Measurements from ENCODE around the gene TLE1. TPM values are rescaled to one million over a fixed set of nuclear protein-coding genes. Genes with fewer than 3 reads are reported as not detected.

The TLE1 gene
- total RNA-seq, 1 experiment from 2014 or later: 46.2 TPM

DNA sequence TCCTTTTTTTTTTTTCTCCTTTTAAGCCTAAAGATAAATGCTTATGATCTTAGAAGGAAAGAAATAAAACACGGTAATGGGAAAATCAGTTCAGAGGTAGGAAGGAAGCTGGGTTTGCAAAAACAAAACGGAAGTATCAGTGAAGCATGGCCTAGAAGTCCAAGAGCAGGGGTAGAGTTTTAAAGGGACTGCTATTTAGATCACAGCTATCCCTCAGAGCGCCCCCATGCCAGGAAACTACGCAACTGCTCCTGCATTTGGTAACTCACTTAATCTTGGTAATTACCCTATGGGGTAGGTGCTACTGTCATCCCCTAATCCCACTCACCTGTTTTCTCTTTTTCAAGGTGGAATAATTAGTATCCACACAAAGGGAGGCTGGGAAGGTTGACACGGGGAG is 16.0 kb downstream of the TLE1 start:
- BruUV-seq (replicated peaks): no TSS peak
- intact Hi-C loops (cut with micrococcal nuclease; ENCODE audit: unreplicated experiment): no loop called here
- H3K4me3 Mint-ChIP-seq (ENCODE audit: low read depth, unreplicated experiment): no peak overlapping the region
- CTCF ChIA-PET: no interaction called here
- peaks cover 7% of the 10 kb centered on the region for H3K4me1 Mint-ChIP-seq (ENCODE audit: low read depth, unreplicated experiment)
- TF ChIP-seq CTCF (IDR thresholded peaks at IDR 0.05; ENCODE audit: unreplicated experiment): no peak
- H3K36me3 Mint-ChIP-seq (ENCODE audit: insufficient read depth, unreplicated experiment): peaks cover 42% of the 10 kb centered on the region
- no peaks in the 10 kb centered on the region for H3K9me3 Mint-ChIP-seq (ENCODE audit: low read depth, unreplicated experiment)
- no peaks in the 10 kb centered on the region for H3K27me3 Mint-ChIP-seq (ENCODE audit: unreplicated experiment)
- no peak overlapping the region for H3K27ac Mint-ChIP-seq (ENCODE audit: unreplicated experiment)
- no peak for DNase-seq

GRCh38 chr9:81671880-81672280 is 17.5 kb downstream of the TLE1 start:
- intact Hi-C loops (cut with micrococcal nuclease; ENCODE audit: unreplicated experiment): no loop called here
- DNase-seq: no peak
- H3K36me3 Mint-ChIP-seq (ENCODE audit: insufficient read depth, unreplicated experiment): peaks cover 52% of the 10 kb centered on the region
- no peak overlapping the region for H3K27ac Mint-ChIP-seq (ENCODE audit: unreplicated experiment)
- BruUV-seq (replicated peaks): no TSS peak
- peaks cover 7% of the 10 kb centered on the region for H3K4me1 Mint-ChIP-seq (ENCODE audit: low read depth, unreplicated experiment)
- H3K27me3 Mint-ChIP-seq (ENCODE audit: unreplicated experiment): no peaks in the 10 kb centered on the region
- H3K4me3 Mint-ChIP-seq (ENCODE audit: low read depth, unreplicated experiment): no peak overlapping the region
- no peaks in the 10 kb centered on the region for H3K9me3 Mint-ChIP-seq (ENCODE audit: low read depth, unreplicated experiment)
- CTCF ChIA-PET: no interaction called here
- TF ChIP-seq CTCF (IDR thresholded peaks at IDR 0.05; ENCODE audit: unreplicated experiment): no peak

DNA sequence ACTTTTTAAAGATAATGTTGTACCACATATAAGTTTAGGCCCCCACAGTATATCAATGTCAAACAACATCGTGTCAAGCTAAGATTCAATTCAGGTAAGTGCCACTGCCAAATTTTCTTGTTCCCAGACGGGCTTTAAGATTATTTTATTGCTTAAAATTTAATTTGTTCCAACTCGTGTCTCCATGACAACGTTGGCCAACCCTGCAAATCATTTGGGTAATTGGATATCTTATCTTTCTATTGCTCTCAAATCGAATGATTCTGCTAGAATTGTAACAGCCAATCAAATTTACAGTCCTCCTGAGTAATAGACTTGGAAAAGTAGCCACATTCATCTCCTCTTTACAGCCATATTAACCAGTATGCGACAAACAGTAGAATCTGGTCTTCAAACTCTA is 19.5 kb downstream of the TLE1 start:
- Mint-ChIP-seq H3K27me3 (ENCODE audit: unreplicated experiment) (no peaks in the 10 kb centered on the region), H3K27ac (ENCODE audit: unreplicated experiment) (no peak overlapping the region), H3K36me3 (ENCODE audit: insufficient read depth, unreplicated experiment) (peaks cover 48% of the 10 kb centered on the region), H3K9me3 (ENCODE audit: low read depth, unreplicated experiment) (no peaks in the 10 kb centered on the region), H3K4me3 (ENCODE audit: low read depth, unreplicated experiment) (no peak overlapping the region), H3K4me1 (ENCODE audit: low read depth, unreplicated experiment) (no peaks in the 10 kb centered on the region)
- CTCF ChIA-PET: interaction anchor here (0.6 kb wide), 1 partner anchor 176 kb away, joined by 3 read pairs; no protein-coding TSS in a partner anchor
- intact Hi-C loops (cut with micrococcal nuclease; ENCODE audit: unreplicated experiment): no loop called here
- TF ChIP-seq CTCF (IDR thresholded peaks at IDR 0.05; ENCODE audit: unreplicated experiment): no peak
- BruUV-seq (replicated peaks): no TSS peak
- DNase-seq: no peak

GRCh38 chr9:81669041-81669651 is 20.2 kb downstream of the TLE1 start:
- H3K36me3 Mint-ChIP-seq (ENCODE audit: insufficient read depth, unreplicated experiment): peaks cover 44% of the 10 kb centered on the region
- intact Hi-C loops (cut with micrococcal nuclease; ENCODE audit: unreplicated experiment): no loop called here
- no peaks in the 10 kb centered on the region for H3K9me3 Mint-ChIP-seq (ENCODE audit: low read depth, unreplicated experiment)
- H3K27me3 Mint-ChIP-seq (ENCODE audit: unreplicated experiment): no peaks in the 10 kb centered on the region
- H3K4me1 Mint-ChIP-seq (ENCODE audit: low read depth, unreplicated experiment): no peaks in the 10 kb centered on the region
- CTCF ChIA-PET: interaction anchor here (0.6 kb wide), 1 partner anchor 175 kb away, joined by 3 read pairs; no protein-coding TSS in a partner anchor
- H3K27ac Mint-ChIP-seq (ENCODE audit: unreplicated experiment): no peak overlapping the region
- no peak for DNase-seq
- no TSS peak for BruUV-seq (replicated peaks)
- H3K4me3 Mint-ChIP-seq (ENCODE audit: low read depth, unreplicated experiment): no peak overlapping the region
- no peak for TF ChIP-seq CTCF (IDR thresholded peaks at IDR 0.05; ENCODE audit: unreplicated experiment)

Measured in Calu3 (cell line).